NCI-H524 (cell line): ENCODE measurements around the gene CAMK2D.

Experiments
- DNase-seq, 2 experiments: peaks; one replicate each; lab custom pipeline; 2025; lab: John Stamatoyannopoulos, UW

Gene CAMK2D

DNA sequence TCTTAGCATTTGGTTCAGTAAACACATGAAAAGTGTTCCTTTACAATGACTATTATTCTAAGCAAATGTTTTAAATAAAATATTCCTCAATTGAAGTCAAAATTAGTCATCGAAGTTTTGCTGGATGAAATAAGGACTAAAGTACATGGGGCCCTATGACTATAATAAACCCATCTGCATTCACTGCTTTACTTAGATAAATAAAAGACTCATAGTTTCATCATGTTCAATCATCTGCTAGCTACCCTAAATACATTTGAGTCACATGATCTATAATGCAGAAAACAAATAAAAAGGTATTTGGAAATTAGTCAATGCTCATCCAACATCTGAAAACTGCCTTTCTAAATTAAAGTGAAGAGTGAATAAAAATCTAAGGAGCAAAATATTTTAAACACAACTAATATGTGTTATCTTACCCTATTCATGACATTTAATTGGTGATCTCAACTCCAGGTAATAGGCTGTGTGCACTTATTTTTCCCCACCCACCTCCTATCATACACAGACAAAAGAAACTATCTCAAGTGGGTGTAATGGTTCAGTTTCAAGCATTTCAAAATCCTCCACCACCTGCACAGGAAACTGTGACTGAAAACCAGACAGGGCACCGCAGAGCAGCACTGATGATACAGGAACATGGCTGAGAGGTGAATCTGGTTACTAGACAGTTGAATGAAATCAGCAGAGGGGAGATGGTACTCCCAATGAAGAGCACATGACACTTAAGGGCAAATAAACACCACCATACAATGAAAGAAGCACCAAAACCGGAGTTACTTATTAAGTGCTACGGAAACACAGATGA is 78.6 kb downstream of the CAMK2D start:
- DNase-seq, result peak in 1 of 2 experiments; percentile 7

DNA sequence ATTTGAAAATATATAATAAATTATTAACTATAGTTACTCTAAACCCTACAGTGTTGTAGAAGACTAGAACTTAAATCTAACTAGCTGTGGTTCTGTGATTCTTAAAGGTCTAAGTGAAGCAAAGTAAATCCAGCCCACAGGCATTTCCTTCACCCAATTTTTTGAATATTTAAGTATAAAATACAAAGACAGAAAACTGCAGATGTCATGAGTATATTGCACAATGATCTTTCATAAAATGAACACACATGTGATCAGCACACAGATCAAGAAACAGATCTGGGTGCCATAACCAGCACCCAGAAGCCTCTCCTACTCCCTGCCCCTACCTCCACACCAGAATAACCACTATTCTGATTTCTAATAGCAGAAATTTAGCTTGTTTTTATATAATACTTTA is 82.9 kb downstream of the CAMK2D start:
- DNase-seq, result no peak

DNA sequence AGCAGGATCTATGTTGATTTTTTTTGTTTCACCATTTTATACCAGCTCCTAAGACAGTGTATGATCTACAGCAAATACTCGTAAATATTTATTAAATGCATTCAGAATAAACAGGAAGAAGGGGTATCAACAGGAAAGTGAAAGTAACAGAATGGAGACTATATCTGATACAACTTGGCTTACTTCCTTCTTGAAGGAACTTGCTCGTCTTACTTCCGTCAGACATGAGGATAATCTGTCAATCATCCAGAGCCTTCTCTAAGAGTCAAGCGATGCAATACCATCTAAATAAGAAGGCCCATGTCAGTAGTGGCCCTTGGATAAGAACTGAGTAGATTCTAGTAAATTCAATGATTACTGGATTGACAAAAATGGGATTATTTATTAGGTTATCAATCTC is 84.2 kb downstream of the CAMK2D start:
- no peak for DNase-seq

DNA sequence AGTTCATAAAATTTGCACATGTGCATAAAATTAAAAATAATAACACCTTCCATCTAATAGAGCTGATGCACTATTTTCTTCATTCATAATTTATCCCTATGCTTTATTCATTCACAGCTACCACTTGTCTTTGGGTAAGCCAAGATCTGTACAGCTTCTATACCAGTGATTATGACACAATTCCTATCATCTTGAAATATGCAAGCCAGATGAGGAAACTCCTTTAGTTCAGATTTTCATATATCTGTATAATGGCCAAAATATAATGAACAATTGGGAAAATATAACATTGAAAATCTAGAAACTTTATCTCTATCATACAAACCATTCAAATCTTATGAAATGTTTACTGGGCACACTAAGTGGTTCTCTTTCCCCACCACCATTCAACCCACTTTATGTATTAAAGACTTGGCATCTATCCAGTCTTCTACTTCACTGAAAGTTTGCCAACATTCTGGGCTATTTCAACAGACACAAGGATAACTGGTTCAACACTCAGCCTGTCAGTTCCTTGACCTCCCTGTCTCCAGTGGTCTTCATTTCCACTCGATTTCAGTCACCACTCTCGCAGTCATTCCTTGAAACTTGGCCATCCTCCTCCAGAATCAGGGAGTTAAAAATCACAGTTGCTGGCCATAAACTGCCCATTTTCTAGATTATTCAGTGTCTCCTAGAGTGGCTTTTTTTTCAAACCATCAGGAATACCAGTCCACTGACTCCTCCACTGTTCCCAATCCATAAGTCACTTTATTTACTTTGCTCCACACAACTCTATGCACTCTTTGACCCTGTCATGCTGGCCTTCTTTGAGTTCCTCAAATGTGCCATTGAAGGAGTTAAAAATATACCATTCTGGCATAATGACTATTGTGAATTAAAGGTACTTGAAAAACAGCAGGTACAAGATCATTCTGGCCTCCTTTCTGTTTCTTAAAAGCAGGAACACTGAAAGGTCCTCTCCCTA is 85.5 kb downstream of the CAMK2D start:
- DNase-seq, result no peak

DNA sequence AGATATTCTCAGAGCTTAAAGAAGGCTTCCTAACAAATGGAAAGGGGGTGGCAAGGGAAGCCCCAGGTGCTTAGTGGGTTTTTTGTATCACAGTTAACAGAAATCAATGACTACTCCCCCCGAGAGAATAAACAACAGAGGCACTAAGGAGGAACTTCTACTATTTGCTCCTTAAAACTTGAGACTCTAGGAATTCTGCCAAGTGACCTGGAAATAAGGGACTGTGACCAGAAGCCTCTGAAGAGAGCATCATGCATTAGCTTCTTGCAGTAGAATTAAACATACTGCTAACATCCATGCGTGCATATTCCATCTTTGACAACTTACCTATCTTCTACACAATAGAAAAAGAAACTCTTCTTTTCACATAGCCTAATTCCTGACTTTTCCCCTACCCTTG is 86.8 kb downstream of the CAMK2D start:
- no peak for DNase-seq

DNA sequence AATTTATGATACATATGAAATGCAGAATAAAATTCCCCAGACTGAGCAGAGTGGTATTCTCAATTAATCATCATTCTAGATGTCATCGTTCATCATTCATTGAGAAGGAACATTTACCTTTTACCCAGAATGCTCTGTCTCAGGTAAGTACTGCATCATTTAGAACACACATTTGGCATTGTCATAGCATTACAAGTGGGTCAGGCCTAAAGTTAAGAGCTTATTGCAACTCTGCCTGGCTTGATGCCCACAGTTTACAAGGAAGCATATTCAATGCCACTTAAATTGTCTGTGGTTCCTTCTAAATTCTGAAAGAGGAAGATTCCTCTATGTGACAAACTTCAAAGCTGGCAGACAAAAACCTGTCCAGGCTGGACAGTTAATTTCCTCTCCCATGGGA is 87.3 kb downstream of the CAMK2D start:
- no peak for DNase-seq

DNA sequence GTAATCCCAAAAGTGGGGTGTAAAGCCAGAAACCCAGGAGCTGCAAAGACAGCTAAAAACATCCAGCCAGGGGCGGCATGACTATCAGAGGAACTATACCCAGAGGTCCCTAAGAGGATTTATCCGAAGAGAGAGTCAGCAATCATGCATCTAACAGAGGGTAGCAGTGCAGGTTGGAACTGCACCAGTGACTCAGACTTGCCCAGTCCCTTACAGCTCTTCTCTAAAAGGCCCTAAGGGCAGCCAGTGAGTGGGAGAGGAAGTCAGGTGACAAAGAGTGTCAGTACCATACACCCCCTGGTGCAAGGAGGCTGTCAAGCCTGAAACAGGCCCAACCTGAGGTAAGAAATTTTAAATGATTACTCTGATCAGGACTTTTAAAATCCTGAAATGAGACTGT is 88.1 kb downstream of the CAMK2D start:
- DNase-seq, result no peak

DNA sequence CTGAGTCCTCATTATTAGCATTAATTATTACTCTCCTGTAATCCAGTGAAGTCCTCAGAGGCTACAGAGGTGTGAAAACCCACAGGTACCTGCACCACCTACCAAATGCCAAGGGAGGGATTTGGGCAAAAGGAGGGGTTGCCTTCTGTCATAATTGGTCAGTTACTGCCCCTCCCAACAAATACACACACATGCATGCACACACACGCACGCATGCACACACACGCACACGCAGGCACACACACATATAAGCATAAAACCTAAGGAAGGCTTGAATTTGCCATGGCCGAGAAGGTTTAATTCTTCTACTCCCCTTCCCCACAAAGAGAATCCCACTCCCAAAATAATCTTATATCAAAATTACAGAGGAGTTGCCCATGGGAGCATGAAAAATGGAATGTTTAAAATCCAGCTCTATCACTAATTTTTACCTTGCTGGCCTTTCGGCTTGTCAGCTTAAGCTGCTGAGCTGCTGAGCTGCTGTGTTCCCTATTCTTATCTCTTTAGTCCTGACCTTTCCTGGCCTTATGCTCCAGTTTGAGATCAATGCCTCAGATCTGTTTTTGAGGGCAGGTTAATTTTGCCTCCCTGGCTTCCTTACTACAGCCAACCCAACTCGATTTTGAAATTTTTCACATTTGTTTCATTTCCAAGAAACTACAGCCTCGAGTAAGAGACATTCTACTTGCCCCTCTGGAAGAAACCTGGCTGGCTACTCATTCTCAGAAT is 95.0 kb downstream of the CAMK2D start:
- DNase-seq, result no peak

DNA sequence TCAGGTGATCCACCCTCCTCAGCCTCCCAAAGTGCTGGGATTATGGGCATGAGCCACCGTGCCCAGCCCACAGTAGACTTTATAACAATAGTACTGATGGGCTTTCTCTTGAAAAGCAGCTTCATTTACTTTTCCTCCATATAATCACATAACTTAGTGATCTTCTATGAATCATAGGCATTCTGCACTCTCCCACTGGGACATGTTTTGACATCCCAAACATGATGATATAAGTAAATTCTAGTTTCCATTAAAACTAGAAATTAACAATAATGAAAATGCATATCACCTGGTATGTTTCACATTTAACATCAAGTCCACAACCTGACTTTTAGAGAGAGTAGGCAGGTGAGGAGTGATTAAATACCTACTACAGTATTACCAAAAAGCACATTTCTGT is 96.5 kb downstream of the CAMK2D start:
- DNase-seq, result no peak

DNA sequence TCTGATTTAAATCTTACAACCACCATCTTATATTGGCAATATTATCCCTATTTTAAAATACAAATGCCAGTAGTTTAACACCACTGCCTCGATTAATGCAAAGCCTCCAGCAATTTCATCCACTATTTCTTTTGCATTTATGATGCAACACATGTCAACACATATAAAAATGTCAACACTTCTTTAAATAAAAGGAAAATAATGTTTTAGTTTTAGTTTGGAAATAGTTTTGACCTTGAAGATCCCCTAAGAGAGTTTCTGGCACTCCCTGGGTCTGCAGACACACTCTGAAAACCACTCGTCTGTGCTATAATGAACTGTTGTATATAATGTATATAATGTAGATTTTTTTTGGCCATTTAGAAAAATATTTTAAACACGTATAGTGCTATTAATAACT is 99.0 kb downstream of the CAMK2D start:
- no peak for DNase-seq

DNA sequence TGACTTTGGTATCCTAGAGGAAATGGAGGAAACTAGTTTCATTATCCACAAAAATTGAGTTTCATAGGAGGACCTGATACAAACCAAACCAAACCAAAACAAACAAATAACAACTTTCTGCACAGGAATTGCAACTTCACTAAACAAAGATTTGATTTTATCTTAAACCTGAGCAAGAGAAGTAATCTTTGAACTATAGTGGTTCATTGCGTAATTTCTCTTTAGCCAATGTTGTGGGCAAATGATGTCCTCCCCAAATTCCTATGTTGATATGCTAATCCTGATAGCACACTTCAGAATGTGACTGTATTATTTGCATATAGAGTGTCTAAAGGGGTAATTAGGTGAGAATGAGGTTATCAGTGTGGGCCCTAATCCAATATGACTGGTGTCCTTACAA is 102.4 kb downstream of the CAMK2D start:
- DNase-seq, result no peak

DNA sequence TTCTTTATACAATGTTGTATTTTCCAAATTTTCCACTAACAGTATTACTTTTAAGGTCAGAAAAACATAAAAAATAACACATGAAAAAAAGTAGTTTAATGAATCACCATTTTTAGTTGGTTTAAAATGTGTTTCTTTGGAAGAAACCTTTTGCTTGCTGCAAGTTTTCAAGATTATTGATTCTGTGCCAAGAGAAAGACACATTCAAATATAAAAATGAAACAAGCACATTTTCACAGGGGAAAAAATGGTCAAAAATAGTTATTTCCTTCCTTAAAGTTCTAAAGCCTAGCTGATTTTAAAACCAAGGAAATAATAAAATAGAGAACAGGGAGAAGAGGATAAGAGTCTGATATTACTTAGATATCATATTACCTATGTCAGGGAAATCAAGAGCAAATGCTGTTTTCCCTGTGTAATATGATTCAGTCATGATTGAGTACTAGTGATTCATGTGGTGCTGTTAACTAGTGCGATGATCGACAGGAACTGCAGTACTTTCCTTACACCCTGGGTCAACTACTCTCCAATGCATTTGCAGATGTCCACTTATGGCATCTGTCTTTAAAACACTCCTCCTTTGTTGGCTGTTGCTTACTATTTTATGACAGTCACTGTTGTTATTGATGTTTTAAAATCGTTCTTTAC is 103.8 kb downstream of the CAMK2D start:
- DNase-seq, result peak in 1 of 2 experiments; percentile 57

DNA sequence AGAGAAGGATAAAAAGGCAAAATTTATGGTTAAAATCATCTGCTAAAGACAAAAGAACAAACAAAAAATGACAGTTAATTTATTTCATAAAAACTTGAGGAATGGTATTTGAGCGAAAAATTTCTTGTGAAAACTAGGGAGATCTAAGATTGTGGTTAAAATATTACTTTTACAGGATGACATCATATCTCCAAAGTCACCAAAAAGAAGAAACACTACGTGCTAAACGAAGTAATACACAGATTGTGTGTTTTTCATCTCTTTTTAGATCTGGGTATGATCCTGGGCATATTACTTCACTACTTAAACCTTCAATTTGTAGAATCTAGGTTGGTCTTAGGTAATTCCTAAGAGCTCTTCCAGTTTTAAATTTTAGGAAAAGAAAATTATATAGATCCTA is 107.7 kb downstream of the CAMK2D start:
- DNase-seq, result no peak

DNA sequence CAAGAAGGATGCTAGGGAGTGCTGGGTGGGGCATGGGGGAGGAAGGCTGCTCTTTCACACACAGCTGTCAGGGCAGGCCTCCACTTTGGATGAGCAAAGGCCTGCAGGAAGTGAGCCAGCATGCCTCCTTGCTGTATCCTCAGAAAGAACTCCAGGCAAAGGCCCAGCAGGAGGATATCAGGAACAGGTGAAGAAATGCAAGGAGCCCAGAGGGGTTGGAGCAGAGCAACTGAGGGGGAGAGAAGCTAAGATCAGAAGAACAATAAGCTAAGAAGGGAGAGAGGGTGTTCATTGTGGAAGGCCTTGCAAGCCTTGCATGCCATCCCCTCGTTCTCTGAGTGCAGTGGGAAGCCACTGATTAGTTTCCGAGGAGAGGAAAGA is 115.1 kb downstream of the CAMK2D start:
- DNase-seq, result no peak

DNA sequence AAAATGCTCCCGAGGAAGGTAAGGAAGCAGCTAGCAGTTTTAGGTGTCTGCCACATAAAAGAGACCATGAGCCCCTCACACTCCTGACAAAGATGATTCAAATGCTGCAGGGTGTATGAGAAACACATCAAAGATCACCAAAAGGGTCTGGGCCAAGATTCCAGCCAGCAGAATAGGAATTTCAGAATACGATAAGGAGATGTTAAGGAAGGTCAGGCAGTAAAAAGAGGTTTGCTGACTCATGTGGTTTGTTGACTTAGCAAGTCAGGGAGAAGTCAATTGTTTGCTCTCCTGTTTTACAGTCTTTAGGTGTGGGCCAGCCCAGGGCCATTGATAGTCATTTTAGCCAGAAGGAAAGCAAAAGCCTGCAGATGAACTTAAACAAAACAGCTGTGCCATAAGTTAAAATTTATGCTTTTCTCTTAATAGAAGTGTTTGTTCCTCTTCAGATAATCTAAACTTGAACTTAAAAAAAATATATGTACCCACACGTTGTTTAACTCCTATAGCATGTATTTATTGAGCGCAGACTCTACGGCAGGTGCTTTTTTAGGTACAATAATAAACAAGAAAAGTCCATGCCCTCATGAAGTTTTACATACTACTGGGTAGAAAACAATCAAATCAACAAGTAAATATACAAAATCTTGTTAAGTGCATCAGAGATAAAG is 115.6 kb downstream of the CAMK2D start:
- no peak for DNase-seq

DNA sequence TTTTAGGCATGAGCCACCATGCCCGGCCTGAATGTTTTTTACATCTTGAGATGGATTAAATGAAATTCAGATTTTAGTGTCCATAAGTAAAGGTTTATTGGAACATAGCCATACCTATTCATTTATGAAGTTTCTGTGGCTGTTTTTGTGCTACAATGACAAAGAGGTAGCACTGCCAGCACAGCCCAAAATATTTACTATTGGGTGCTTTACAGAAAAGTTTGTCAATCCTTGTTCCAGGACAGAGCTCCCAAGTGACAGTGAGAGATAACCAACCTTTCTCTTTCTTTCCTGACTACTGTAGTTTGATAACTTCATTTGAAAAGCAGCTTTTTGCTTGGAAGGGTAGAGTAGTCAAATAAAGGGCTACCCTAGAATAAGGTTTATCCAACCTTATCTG is 116.2 kb downstream of the CAMK2D start:
- DNase-seq, result no peak

DNA sequence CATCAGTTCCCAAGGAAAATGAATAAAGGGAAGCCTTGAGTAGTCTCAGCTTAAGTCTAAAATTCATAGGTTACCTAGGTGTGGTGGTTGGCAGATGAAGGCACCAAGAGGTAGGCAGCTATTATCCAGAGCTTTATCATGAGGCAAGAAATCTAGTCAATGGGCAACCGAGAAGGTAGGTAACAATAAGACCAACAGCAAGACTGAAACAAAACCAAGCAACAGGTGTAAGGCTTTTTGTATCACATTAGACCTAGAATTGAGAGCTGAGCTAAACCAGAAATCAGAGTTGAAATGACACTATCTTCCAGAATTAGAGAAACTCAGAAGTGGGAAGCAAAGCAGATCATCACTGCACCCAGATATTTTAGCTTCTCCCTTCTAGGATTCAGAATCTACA is 117.1 kb downstream of the CAMK2D start:
- DNase-seq, result no peak

DNA sequence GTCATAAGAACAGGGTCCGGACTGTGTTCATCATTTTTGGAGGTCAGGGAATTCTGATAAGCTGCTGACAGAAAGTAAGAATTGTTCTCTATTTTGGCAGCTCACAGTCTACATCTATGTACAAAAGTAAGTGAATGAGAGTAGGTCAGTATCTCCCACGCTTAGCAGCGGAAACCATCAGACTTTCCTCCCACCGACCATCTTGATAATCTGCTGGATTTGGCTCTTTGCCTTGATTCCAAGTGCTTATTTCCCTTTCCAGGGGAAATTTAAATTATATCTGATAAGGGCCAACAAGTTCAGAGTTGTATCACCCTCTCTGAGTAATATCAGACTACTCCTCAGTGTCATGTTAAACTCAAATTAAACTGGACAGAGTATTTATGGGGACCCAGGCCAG is 118.0 kb downstream of the CAMK2D start:
- DNase-seq, result no peak

DNA sequence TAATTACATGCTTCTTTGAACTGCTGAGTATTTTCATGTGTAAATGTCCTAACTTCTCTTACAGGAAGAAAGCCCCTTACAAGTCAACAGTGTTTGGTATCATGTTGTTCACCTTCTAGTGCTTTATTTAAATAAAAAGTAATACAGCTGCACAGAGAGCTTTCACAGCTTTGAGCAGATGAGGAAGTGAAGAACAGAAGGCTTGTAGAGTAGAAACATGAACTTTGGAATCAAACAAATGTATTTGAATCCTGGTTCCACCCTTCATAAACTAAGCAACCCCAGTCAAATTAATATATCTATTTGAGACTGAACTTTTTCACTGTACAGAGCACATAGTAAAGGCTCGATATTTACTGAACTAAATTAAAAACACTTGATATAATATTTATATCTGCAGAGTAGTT is 120.5 kb downstream of the CAMK2D start:
- no peak for DNase-seq

DNA sequence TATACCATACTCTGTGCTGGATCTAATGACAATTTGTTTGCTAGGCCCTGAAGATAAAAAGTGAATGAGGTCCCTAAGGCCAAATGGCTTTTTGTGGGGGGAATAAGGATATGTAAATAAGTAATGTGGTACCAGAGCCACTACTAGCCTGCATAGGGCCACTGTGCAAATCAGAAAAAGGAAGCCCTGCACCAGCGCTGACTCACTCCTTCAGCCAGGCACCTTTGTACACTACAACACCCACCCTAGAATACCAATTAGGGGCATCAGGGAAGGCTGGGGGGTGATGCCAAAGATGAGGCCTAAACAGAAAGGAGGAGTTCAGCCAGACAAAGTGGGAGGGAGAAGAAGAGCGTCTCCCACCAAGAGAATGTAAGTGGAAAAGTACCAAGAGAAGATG is 122.2 kb downstream of the CAMK2D start:
- no peak for DNase-seq

DNA sequence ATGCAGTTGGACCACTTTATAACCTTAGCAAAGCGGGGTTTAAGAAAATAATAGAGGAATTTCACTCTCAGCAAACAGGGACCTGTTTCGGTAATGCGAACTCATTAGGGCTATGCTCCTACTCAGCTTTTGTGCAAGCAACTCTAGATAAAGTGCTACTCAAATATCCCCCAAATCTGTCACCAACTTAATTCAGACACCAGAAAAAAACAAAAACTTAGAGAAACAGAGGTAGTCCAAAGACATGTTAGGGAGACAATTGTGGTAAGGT is 123.0 kb downstream of the CAMK2D start:
- no peak for DNase-seq
